Measurements from ENCODE around the gene DPRX. TPM values are rescaled to one million over a fixed set of nuclear protein-coding genes. Genes with fewer than 3 reads are reported as not detected.

The DPRX gene
- total and polyA plus RNA-seq, 2 donors (not counting 3 experiments of a cell fraction or from before 2014, with no cell fraction given), result not detected

DNA sequence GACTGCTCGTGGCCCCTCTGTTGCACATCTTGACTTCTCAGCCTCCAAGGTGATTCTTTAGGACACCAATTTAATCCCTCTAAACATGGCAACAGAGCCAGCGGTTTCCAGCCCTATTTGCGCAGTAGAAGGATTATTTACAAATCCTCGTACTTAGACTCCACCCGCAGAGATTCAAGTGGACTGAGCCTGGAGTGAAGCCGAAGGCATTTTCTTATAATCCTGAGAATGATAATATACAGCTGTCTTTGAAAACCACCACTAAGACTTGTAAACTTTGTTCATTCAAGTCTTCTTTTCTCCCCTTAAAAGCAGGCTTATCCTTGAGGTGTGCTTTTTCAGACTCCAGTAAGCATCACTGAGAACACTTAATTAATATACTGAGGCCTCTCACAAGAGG, 4.8 kb upstream of the DPRX start:
- POLR2A ChIA-PET, result no interaction called here
- Histone ChIP-seq H3K27ac (ENCODE audit: insufficient read depth, low read depth, low read length) (no peak overlapping the region), H2AFZ (ENCODE audit: low read depth, low read length) (no peak overlapping the region), H3K79me2 (ENCODE audit: control insufficient read depth, insufficient read depth, low read length) (no peaks in the 10 kb centered on the region), H3K4me1 (ENCODE audit: control insufficient read depth, extremely low read depth, insufficient read depth, low read length) (no peaks in the 10 kb centered on the region), H3K4me2 (ENCODE audit: insufficient read depth, low read length) (no peak overlapping the region), H3K9me1 (replicated peaks; ENCODE audit: control insufficient read depth, extremely low read depth, insufficient read depth, low read length) (no peaks in the 10 kb centered on the region), H3K36me3 (ENCODE audit: control insufficient read depth in 2 of 2, extremely low read depth in 1 of 2, insufficient read depth in 2 of 2, low read length in 2 of 2) (no peaks in the 10 kb centered on the region), H3K9ac (replicated peaks; ENCODE audit: extremely low read depth, insufficient read depth, low read length) (no peak overlapping the region), H3K9me3 (replicated peaks; ENCODE audit: control insufficient read depth, insufficient read depth, low read length) (peaks cover 2% of the 10 kb centered on the region), H3K27me3 (ENCODE audit: control insufficient read depth in 2 of 2, insufficient read depth in 2 of 2, low read length in 2 of 2) (no peaks in the 10 kb centered on the region), H3K4me3 (replicated peaks in 1 of 3; ENCODE audit: insufficient read depth in 1 of 3, low read depth in 1 of 3, low read length in 3 of 3) (no peak overlapping the region), H4K20me1 (replicated peaks; ENCODE audit: control insufficient read depth, extremely low read depth, insufficient read depth, low read length) (no peaks in the 10 kb centered on the region)
- DNase-seq (ENCODE audit: low read depth, low spot score) (no peak), FAIRE-seq (no peak)
- TF ChIP-seq MYC (IDR thresholded peaks at IDR 0.05; ENCODE audit: low read depth, low read length), result no peak
- TF ChIP-seq, protein P1, sequence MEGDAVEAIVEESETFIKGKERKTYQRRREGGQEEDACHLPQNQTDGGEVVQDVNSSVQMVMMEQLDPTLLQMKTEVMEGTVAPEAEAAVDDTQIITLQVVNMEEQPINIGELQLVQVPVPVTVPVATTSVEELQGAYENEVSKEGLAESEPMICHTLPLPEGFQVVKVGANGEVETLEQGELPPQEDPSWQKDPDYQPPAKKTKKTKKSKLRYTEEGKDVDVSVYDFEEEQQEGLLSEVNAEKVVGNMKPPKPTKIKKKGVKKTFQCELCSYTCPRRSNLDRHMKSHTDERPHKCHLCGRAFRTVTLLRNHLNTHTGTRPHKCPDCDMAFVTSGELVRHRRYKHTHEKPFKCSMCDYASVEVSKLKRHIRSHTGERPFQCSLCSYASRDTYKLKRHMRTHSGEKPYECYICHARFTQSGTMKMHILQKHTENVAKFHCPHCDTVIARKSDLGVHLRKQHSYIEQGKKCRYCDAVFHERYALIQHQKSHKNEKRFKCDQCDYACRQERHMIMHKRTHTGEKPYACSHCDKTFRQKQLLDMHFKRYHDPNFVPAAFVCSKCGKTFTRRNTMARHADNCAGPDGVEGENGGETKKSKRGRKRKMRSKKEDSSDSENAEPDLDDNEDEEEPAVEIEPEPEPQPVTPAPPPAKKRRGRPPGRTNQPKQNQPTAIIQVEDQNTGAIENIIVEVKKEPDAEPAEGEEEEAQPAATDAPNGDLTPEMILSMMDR (IDR thresholded peaks at IDR 0.05; ENCODE audit: extremely low read depth in 1 of 2, insufficient read depth in 1 of 2, low read depth in 1 of 2, low read length in 2 of 2), result no peak
- TF ChIP-seq POLR2A (IDR thresholded peaks at IDR 0.05; ENCODE audit: low read depth, low read length), result no peak
- no TSS peak for BruUV-seq (replicated peaks)
- CTCF ChIA-PET, result no interaction called here
- intact Hi-C loops (cut with micrococcal nuclease), result no loop called here
- dilution Hi-C loops (cut with MboI; ENCODE audit: extremely low pct_ligation_motif_present, low sequenced_read_pairs), result no loop called here

DNA sequence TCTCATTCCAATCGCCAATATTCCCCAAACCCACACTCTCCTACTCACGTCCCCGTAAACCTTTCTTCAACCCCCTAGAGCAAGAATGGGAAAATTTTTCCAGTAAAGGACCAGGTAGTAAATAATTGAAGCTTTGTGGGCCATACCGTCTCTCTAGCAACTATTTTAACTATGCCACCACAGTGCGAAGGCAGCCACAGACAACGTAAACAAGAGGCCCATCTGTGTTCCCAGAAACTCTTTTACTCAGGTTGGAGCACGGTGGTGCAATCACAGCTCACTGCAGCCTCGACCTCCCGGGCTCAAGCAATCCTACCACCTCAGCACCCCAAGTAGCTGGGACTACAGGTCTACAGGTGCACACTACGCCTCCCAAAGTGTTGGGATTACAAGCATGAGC, 3.0 kb downstream of the DPRX start:
- Histone ChIP-seq H4K20me1 (replicated peaks; ENCODE audit: control insufficient read depth, extremely low read depth, insufficient read depth, low read length) (no peaks in the 10 kb centered on the region), H3K27me3 (ENCODE audit: control insufficient read depth in 2 of 2, insufficient read depth in 2 of 2, low read length in 2 of 2) (no peaks in the 10 kb centered on the region), H3K27ac (ENCODE audit: insufficient read depth, low read depth, low read length) (no peak overlapping the region), H3K4me1 (ENCODE audit: control insufficient read depth, extremely low read depth, insufficient read depth, low read length) (no peaks in the 10 kb centered on the region), H3K4me2 (ENCODE audit: insufficient read depth, low read length) (no peak overlapping the region), H3K36me3 (ENCODE audit: control insufficient read depth in 2 of 2, extremely low read depth in 1 of 2, insufficient read depth in 2 of 2, low read length in 2 of 2) (no peaks in the 10 kb centered on the region), H2AFZ (ENCODE audit: low read depth, low read length) (no peak overlapping the region), H3K79me2 (ENCODE audit: control insufficient read depth, insufficient read depth, low read length) (no peaks in the 10 kb centered on the region), H3K9me1 (replicated peaks; ENCODE audit: control insufficient read depth, extremely low read depth, insufficient read depth, low read length) (no peaks in the 10 kb centered on the region), H3K9ac (replicated peaks; ENCODE audit: extremely low read depth, insufficient read depth, low read length) (no peak overlapping the region), H3K4me3 (replicated peaks in 1 of 3; ENCODE audit: insufficient read depth in 1 of 3, low read depth in 1 of 3, low read length in 3 of 3) (no peak overlapping the region), H3K9me3 (replicated peaks; ENCODE audit: control insufficient read depth, insufficient read depth, low read length) (no peaks in the 10 kb centered on the region)
- CTCF ChIA-PET, result no interaction called here
- BruUV-seq (replicated peaks), result no TSS peak
- dilution Hi-C loops (cut with MboI; ENCODE audit: extremely low pct_ligation_motif_present, low sequenced_read_pairs) (no loop called here), intact Hi-C loops (cut with micrococcal nuclease) (no loop called here)
- TF ChIP-seq, protein P1 (IDR thresholded peaks at IDR 0.05; ENCODE audit: extremely low read depth in 1 of 2, insufficient read depth in 1 of 2, low read depth in 1 of 2, low read length in 2 of 2), result no peak
- TF ChIP-seq MYC (IDR thresholded peaks at IDR 0.05; ENCODE audit: low read depth, low read length), result no peak
- no peak for TF ChIP-seq EZH2 (IDR thresholded peaks at IDR 0.05; ENCODE audit: borderline replicate concordance, low read depth, low read length, severe bottlenecking)
- no peak for TF ChIP-seq JUN (IDR thresholded peaks at IDR 0.05; ENCODE audit: borderline replicate concordance, insufficient read depth, insufficient read length, low read depth)
- TF ChIP-seq, protein P2, sequence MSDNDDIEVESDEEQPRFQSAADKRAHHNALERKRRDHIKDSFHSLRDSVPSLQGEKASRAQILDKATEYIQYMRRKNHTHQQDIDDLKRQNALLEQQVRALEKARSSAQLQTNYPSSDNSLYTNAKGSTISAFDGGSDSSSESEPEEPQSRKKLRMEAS (IDR thresholded peaks at IDR 0.05; ENCODE audit: insufficient read depth, insufficient read length), result no peak
- TF ChIP-seq GATA2 (IDR thresholded peaks at IDR 0.05; ENCODE audit: insufficient read depth, insufficient read length, low read depth, low read length), result no peak
- no peak for TF ChIP-seq FOS (IDR thresholded peaks at IDR 0.05; ENCODE audit: borderline replicate concordance, insufficient read depth, low read length)
- TF ChIP-seq POLR2A (IDR thresholded peaks at IDR 0.05; ENCODE audit: low read depth, low read length), result no peak
- no peak for TF ChIP-seq POLR2AphosphoS5 (IDR thresholded peaks at IDR 0.05; ENCODE audit: insufficient read depth, low read depth, low read length)
- FAIRE-seq (no peak), DNase-seq (ENCODE audit: low read depth, low spot score) (no peak)
- POLR2A ChIA-PET, result no interaction called here

Data from endothelial cell of umbilical vein (primary cell).